ENCODE results near the gene PLEKHA1.

Gene PLEKHA1

DNA sequence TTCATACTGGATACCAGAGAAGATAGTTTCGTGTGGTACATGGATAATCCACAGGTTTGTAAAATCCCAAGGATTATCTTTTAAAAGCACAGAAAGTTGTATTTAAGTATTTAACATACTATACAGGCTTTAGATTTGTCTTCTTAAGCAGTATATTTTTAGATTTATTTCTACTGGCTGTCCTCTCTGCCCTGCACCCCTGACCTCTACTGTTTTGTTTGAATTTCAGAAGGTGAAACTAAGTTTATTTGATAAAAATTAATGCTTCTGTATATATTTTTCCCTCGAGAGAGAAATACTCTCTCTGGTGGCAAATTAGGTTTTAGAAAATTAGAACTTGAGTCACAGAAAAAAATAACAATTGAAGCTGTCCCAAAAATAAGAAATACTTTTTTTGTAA is 18.8 kb downstream of the PLEKHA1 start:
- H3F3A ChIP-seq (ENCODE audit: insufficient read depth, low read length), result no peaks in the 10 kb centered on the region
- no peak overlapping the region for H3K27ac ChIP-seq (ENCODE audit: low read depth, low read length, poor library complexity, severe bottlenecking)
- no peaks in the 10 kb centered on the region for H3K27me3 ChIP-seq (ENCODE audit: insufficient read depth, low read length)
- H3K9me2 ChIP-seq (ENCODE audit: low read depth, low read length), result no peaks in the 10 kb centered on the region
- no peak overlapping the region for H3K9ac ChIP-seq (ENCODE audit: low read length)
- no peak overlapping the region for H3K4me3 ChIP-seq (ENCODE audit: low read depth, low read length, poor library complexity, severe bottlenecking)
- H4K20me1 ChIP-seq (ENCODE audit: insufficient read depth, low read length), result no peaks in the 10 kb centered on the region
- H3K79me2 ChIP-seq (ENCODE audit: insufficient read depth, low read length), result no peaks in the 10 kb centered on the region
- TF ChIP-seq, protein P1, sequence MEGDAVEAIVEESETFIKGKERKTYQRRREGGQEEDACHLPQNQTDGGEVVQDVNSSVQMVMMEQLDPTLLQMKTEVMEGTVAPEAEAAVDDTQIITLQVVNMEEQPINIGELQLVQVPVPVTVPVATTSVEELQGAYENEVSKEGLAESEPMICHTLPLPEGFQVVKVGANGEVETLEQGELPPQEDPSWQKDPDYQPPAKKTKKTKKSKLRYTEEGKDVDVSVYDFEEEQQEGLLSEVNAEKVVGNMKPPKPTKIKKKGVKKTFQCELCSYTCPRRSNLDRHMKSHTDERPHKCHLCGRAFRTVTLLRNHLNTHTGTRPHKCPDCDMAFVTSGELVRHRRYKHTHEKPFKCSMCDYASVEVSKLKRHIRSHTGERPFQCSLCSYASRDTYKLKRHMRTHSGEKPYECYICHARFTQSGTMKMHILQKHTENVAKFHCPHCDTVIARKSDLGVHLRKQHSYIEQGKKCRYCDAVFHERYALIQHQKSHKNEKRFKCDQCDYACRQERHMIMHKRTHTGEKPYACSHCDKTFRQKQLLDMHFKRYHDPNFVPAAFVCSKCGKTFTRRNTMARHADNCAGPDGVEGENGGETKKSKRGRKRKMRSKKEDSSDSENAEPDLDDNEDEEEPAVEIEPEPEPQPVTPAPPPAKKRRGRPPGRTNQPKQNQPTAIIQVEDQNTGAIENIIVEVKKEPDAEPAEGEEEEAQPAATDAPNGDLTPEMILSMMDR (IDR thresholded peaks at IDR 0.05; ENCODE audit: low read length), result no peak
- no peak for TF ChIP-seq EZH2 (IDR thresholded peaks at IDR 0.05; ENCODE audit: borderline replicate concordance, low read length)
- no peak overlapping the region for H2AFZ ChIP-seq (ENCODE audit: low read length)
- H3K4me1 ChIP-seq (ENCODE audit: insufficient read depth, low read length, severe bottlenecking), result no peaks in the 10 kb centered on the region
- no peaks in the 10 kb centered on the region for H3K36me3 ChIP-seq (ENCODE audit: insufficient read depth, low read length)
- H3K9me3 ChIP-seq (ENCODE audit: low read length), result no peaks in the 10 kb centered on the region
- H3K4me2 ChIP-seq (ENCODE audit: low read length), result no peak overlapping the region

DNA sequence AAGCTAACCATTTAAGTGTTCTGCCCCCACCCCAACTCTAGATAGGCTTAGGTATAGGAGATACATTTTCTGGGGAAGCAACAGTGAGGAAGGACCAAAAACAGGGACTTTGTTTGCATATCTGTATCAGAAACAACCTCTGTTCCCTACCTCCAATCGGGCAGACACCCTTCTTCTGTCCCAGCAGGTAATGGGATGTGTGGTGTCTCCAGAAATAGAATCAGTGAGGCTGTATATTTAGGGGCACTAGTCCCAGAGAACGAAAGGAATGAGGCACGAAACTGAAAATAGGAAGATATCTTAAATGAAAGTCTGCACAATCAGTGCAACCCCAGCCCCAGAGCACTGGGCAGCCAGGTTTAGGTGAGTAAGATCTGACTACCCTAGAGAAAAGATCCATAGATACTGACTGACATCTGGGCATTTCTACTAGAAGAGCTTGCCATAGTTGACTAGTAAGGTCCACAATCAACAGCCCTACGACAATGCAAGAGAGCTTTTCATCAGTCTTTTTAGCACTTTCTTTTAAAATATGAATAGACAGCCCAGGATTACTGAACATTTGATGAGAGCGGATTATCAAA is 28.1 kb downstream of the PLEKHA1 start:
- Histone ChIP-seq H3K36me3 (ENCODE audit: insufficient read depth, low read length) (no peaks in the 10 kb centered on the region), H3K4me2 (ENCODE audit: low read length) (no peak overlapping the region), H2AFZ (ENCODE audit: low read length) (no peak overlapping the region), H3K27me3 (ENCODE audit: insufficient read depth, low read length) (no peaks in the 10 kb centered on the region; the same call in 1 of the 2 replicates), H3K9ac (ENCODE audit: low read length) (no peak overlapping the region), H3K4me1 (ENCODE audit: insufficient read depth, low read length, severe bottlenecking) (no peaks in the 10 kb centered on the region), H4K20me1 (ENCODE audit: insufficient read depth, low read length) (no peaks in the 10 kb centered on the region), H3K4me3 (ENCODE audit: low read depth, low read length, poor library complexity, severe bottlenecking) (no peak overlapping the region), H3F3A (ENCODE audit: insufficient read depth, low read length) (no peaks in the 10 kb centered on the region), H3K27ac (ENCODE audit: low read depth, low read length, poor library complexity, severe bottlenecking) (no peak overlapping the region), H3K79me2 (ENCODE audit: insufficient read depth, low read length) (no peaks in the 10 kb centered on the region), H3K9me2 (ENCODE audit: low read depth, low read length) (no peaks in the 10 kb centered on the region), H3K9me3 (ENCODE audit: low read length) (no peaks in the 10 kb centered on the region)
- TF ChIP-seq, protein P1 (IDR thresholded peaks at IDR 0.05; ENCODE audit: low read length), result no peak
- TF ChIP-seq EZH2 (IDR thresholded peaks at IDR 0.05; ENCODE audit: borderline replicate concordance, low read length), result no peak

DNA sequence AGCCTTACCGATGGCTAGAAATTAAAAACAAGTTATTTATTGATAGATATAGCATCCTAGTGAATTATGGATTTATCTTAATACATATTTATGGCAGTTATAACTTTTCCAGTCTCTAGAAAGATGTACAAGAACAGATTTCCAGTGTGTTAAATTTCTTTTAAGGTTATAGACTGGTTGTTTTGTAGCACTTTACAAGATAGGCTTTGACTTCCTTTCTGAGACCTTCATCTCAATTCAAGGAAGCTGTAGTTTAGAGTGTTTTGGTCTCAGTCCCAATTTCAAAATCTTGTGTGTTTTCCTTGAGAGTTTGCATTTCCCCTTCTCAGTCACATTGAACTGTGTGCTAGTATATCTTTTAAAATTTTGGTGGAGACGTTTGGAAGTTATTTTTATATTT is 30.1 kb downstream of the PLEKHA1 start:
- no peaks in the 10 kb centered on the region for H3K4me1 ChIP-seq (ENCODE audit: insufficient read depth, low read length, severe bottlenecking)
- H3K9ac ChIP-seq (ENCODE audit: low read length), result no peak overlapping the region
- TF ChIP-seq, protein P1 (IDR thresholded peaks at IDR 0.05; ENCODE audit: low read length), result no peak
- TF ChIP-seq EZH2 (IDR thresholded peaks at IDR 0.05; ENCODE audit: borderline replicate concordance, low read length), result no peak
- H3K79me2 ChIP-seq (ENCODE audit: insufficient read depth, low read length), result no peaks in the 10 kb centered on the region
- no peak overlapping the region for H3K4me3 ChIP-seq (ENCODE audit: low read depth, low read length, poor library complexity, severe bottlenecking)
- no peaks in the 10 kb centered on the region for H3K9me2 ChIP-seq (ENCODE audit: low read depth, low read length)
- no peaks in the 10 kb centered on the region for H3K36me3 ChIP-seq (ENCODE audit: insufficient read depth, low read length)
- H4K20me1 ChIP-seq (ENCODE audit: insufficient read depth, low read length), result no peaks in the 10 kb centered on the region
- H3F3A ChIP-seq (ENCODE audit: insufficient read depth, low read length), result no peaks in the 10 kb centered on the region
- H2AFZ ChIP-seq (ENCODE audit: low read length), result no peak overlapping the region
- no peak overlapping the region for H3K27ac ChIP-seq (ENCODE audit: low read depth, low read length, poor library complexity, severe bottlenecking)
- H3K9me3 ChIP-seq (ENCODE audit: low read length), result no peaks in the 10 kb centered on the region
- no peaks in the 10 kb centered on the region; the same call in 1 of the 2 replicates for H3K27me3 ChIP-seq (ENCODE audit: insufficient read depth, low read length)
- no peak overlapping the region for H3K4me2 ChIP-seq (ENCODE audit: low read length)

Measured in OCI-LY1 (cell line).